MCF 10A (cell line): Measurements from ENCODE around the gene DGLUCY. TPM values are rescaled to one million over a fixed set of nuclear protein-coding genes. Genes with fewer than 3 reads are reported as not detected.

Experiments used
- BruUV-seq: library from RNA; stranded (reverse); fragments of 400-500 nt; replicated peaks from 2 replicates; lab custom pipeline; 2021; lab: Mats Ljungman, UMichigan
- CTCF ChIA-PET: fragments of 300-600 bp; sonication (Branson Sonifier 250); formaldehyde crosslinking; extraction: SDS; loops from one replicate; lab custom pipeline; 2021; ENCODE audit warnings: antibody characterized with exemption, inconsistent platforms; lab: Yijun Ruan, JAX
- POLR2A ChIA-PET: fragments of 300-600, 350-650 bp; sonication (Branson Sonifier 250); formaldehyde crosslinking; extraction: SDS; loops from one replicate; lab custom pipeline; 2020; ENCODE audit warnings: antibody characterized with exemption, inconsistent platforms; lab: Yijun Ruan, JAX
- DNase-seq: peaks from one replicate; pipeline ENCODE4 v3.0.0-alpha.2; 2018; ENCODE audit not compliant: unreplicated experiment
- H3K27ac Mint-ChIP-seq: one replicate; pipeline ENCODE4 v1.8.0; 2022; ENCODE audit warnings: mild to moderate bottlenecking, low read depth, mixed read lengths; ENCODE audit not compliant: unreplicated experiment
- H3K27me3 Mint-ChIP-seq: one replicate; pipeline ENCODE4 v1.8.0; 2022; ENCODE audit warnings: mixed read lengths; ENCODE audit not compliant: insufficient read depth, unreplicated experiment
- H3K36me3 Mint-ChIP-seq: one replicate; pipeline ENCODE4 v1.8.0; 2022; ENCODE audit warnings: mild to moderate bottlenecking, moderate library complexity, mixed read lengths; ENCODE audit not compliant: insufficient read depth, unreplicated experiment
- H3K4me1 Mint-ChIP-seq: one replicate; pipeline ENCODE4 v1.8.0; 2022; ENCODE audit warnings: mixed read lengths; ENCODE audit not compliant: insufficient read depth, unreplicated experiment
- H3K4me3 Mint-ChIP-seq: one replicate; pipeline ENCODE4 v1.8.0; 2022; ENCODE audit warnings: mild to moderate bottlenecking, moderate library complexity, mixed read lengths; ENCODE audit not compliant: unreplicated experiment
- H3K9me3 Mint-ChIP-seq: one replicate; pipeline ENCODE4 v1.8.0; 2022; ENCODE audit warnings: mixed read lengths; ENCODE audit not compliant: unreplicated experiment
- CTCF ChIP-seq: fragments of 200-600 bp; IDR thresholded peaks from one replicate; pipeline ENCODE4 v1.8.0; 2022; ENCODE audit warnings: antibody characterized with exemption, mild to moderate bottlenecking; ENCODE audit not compliant: unreplicated experiment
- intact Hi-C: fragments of 100-400 bp; cut with micrococcal nuclease; formaldehyde crosslinking; loops from 2 replicates; pipeline ENCODE4 v1.14.1; 2022
- total RNA-seq: library from RNA; stranded (reverse); gene quantifications from 2 replicates; pipeline ENCODE4 v1.2.3, GENCODE V29; 2022

Gene DGLUCY
- total RNA-seq, 1 experiment from 2014 or later, result 11.7 TPM

- no peaks in the 10 kb centered on the region for H3K9me3 Mint-ChIP-seq
- no TSS peak for BruUV-seq
- no peak overlapping the region for H3K27ac Mint-ChIP-seq
- H3K4me3 Mint-ChIP-seq, result peak overlapping the region; percentile 60
- ChIA-PET POLR2A (no interaction called here), CTCF (no interaction called here)
- H3K36me3 Mint-ChIP-seq, result no peaks in the 10 kb centered on the region
- H3K4me1 Mint-ChIP-seq, result peaks cover 20% of the 10 kb centered on the region
- DNase-seq, result no peak
- TF ChIP-seq CTCF, result no peak
- H3K27me3 Mint-ChIP-seq, result no peaks in the 10 kb centered on the region
- intact Hi-C loops, result no loop called here
Measured at GRCh38 chr14:91254461-91254860, 140.6 kb downstream of the DGLUCY start.

- no peaks in the 10 kb centered on the region for H3K9me3 Mint-ChIP-seq
- BruUV-seq, result no TSS peak
Measured at GRCh38 chr14:91255026-91255695, 141.3 kb downstream of the DGLUCY start.

GRCh38 chr14:91256661-91257060, 142.8 kb downstream of the DGLUCY start:
- H3K4me1 Mint-ChIP-seq, result peaks cover 20% of the 10 kb centered on the region
- H3K36me3 Mint-ChIP-seq, result no peaks in the 10 kb centered on the region
- no peaks in the 10 kb centered on the region for H3K9me3 Mint-ChIP-seq
- no peak overlapping the region for H3K4me3 Mint-ChIP-seq
- TF ChIP-seq CTCF, result no peak
- no peaks in the 10 kb centered on the region for H3K27me3 Mint-ChIP-seq
- CTCF ChIA-PET, result interaction anchor here (0.7 kb wide), 1 partner anchor 20 kb away, joined by 3 read pairs; no protein-coding TSS in a partner anchor
- DNase-seq, result no peak
- intact Hi-C loops, result no loop called here
- no peak overlapping the region for H3K27ac Mint-ChIP-seq
- BruUV-seq, result no TSS peak
- POLR2A ChIA-PET, result interaction anchor here (0.7 kb wide), 1 partner anchor 11 kb away, joined by 3 read pairs; no protein-coding TSS in a partner anchor

More at GRCh38 chr14:91255026-91255695, 141.3 kb downstream of the DGLUCY start:
- Mint-ChIP-seq H3K4me1 (peaks cover 20% of the 10 kb centered on the region), H3K27ac (no peak overlapping the region), H3K4me3 (no peak overlapping the region), H3K27me3 (no peaks in the 10 kb centered on the region), H3K36me3 (no peaks in the 10 kb centered on the region)
- intact Hi-C loops, result no loop called here
- POLR2A ChIA-PET, result no interaction called here
- CTCF ChIA-PET, result no interaction called here
- DNase-seq, result no peak
- TF ChIP-seq CTCF, result no peak

GRCh38 chr14:91257328-91258010, 143.6 kb downstream of the DGLUCY start:
- Mint-ChIP-seq H3K36me3 (no peaks in the 10 kb centered on the region), H3K9me3 (no peaks in the 10 kb centered on the region), H3K4me3 (no peak overlapping the region), H3K27ac (peak overlapping the region; percentile 95), H3K4me1 (peaks cover 20% of the 10 kb centered on the region), H3K27me3 (no peaks in the 10 kb centered on the region)
- intact Hi-C loops, result no loop called here
- no peak for DNase-seq
- CTCF ChIA-PET, result no interaction called here
- POLR2A ChIA-PET, result interaction anchor here (0.7 to 0.9 kb wide), 2 partner anchors 10 to 24 kb away, joined by 3 to 4 read pairs; no protein-coding TSS in a partner anchor
- BruUV-seq, result no TSS peak
- no peak for TF ChIP-seq CTCF
